ENCODE measurements around the gene SEZ6.

Gene SEZ6

GRCh38 chr17:28906276-28906675 is 99.6 kb downstream of the SEZ6 start:
- no peak for DNase-seq (ENCODE audit: insufficient read length, low spot score)
- no peak for TF ChIP-seq CTCF (IDR thresholded peaks at IDR 0.05; ENCODE audit: insufficient read depth, missing control alignments)
- no peak for FAIRE-seq

All from D721Med (cell line).